HepG2 (cell line): ENCODE data around the gene OAT. TPM values are rescaled to one million over a fixed set of nuclear protein-coding genes. Genes with fewer than 3 reads are reported as not detected.

Experiments used
- DZIP1 ChIP-seq: sonication (generic); formaldehyde crosslinking; IDR thresholded peaks from 2 replicates; pipeline ENCODE4 v1.5.0; 2020; ENCODE audit warnings: mild to moderate bottlenecking, missing genetic modification reagents
- FOSL1 ChIP-seq: sonication (generic); formaldehyde crosslinking; IDR thresholded peaks from 2 replicates; pipeline ENCODE4 v1.9.0; 2021; ENCODE audit warnings: missing genetic modification reagents, borderline replicate concordance
- GABPA ChIP-seq, 2 experiments: IDR thresholded peaks; 2 replicates each; pipeline ENCODE4 v1.6.1; 2011 to 2016; ENCODE audit warnings: low read depth in 2 of 2, low read length in 1 of 2, missing biosample characterization in 1 of 2, missing genetic modification characterization in 1 of 2
- KLF9 ChIP-seq: IDR thresholded peaks from 2 replicates; pipeline ENCODE4 v1.6.1; 2016; ENCODE audit warnings: low read depth
- MIER2 ChIP-seq: IDR thresholded peaks from 2 replicates; pipeline ENCODE4 v1.6.1; 2016; ENCODE audit warnings: missing biosample characterization, missing genetic modification reagents
- SP2 ChIP-seq: sonication (generic); formaldehyde crosslinking; IDR thresholded peaks from 2 replicates; pipeline ENCODE4 v1.5.1; 2020; ENCODE audit warnings: mild to moderate bottlenecking, missing genetic modification reagents
- ZNF18 ChIP-seq: sonication (generic); formaldehyde crosslinking; IDR thresholded peaks from 2 replicates; pipeline ENCODE4 v1.8.0; 2022; ENCODE audit warnings: mild to moderate bottlenecking, missing genetic modification reagents; ENCODE audit not compliant: insufficient replicate concordance
- ZNF276 ChIP-seq: sonication (generic); formaldehyde crosslinking; IDR thresholded peaks from 2 replicates; pipeline ENCODE4 v1.4.0; 2020; ENCODE audit warnings: mild to moderate bottlenecking, low read depth, missing genetic modification reagents
- ZNF296 ChIP-seq: sonication (generic); formaldehyde crosslinking; conservative IDR thresholded peaks from 2 replicates; pipeline ENCODE4 v1.5.0; 2020; ENCODE audit warnings: mild to moderate bottlenecking, missing genetic modification reagents
- ZNF776 ChIP-seq: sonication (generic); formaldehyde crosslinking; IDR thresholded peaks from 2 replicates; pipeline ENCODE4 v1.4.0; 2020; ENCODE audit warnings: mild to moderate bottlenecking, missing genetic modification reagents
- polyA plus RNA-seq, 8 experiments: library from polyadenylated mRNA; depleted of rRNA in 3 of 8; stranded (reverse) in 7 of 8; unstranded in 1 of 8; fragments of >200 nt; fragmentation: Illumina TruSeq in 4 of 8; extraction: Trizol in 4 of 8; gene quantifications; 2 replicates each; pipeline versions ENCODE4 v1.2.1 to v1.2.3, GENCODE V29; 2011 to 2016; ENCODE audit warnings: low read depth in 4 of 8, missing spikeins in 1 of 8, mixed read lengths in 1 of 8; ENCODE audit not compliant: insufficient read depth in 1 of 8
- total RNA-seq, 5 experiments: library from RNA; depleted of rRNA; stranded (reverse); fragments of >200 nt; fragmentation: Illumina TruSeq; extraction: Trizol; gene quantifications; 2 replicates each; pipeline ENCODE4 v1.2.3, GENCODE V29; 2016; ENCODE audit warnings: low read depth in 1 of 5
- TF ChIP-seq, protein P1 (sequence below): IDR thresholded peaks from 2 replicates; pipeline ENCODE4 v1.6.1; 2016; ENCODE audit warnings: mild to moderate bottlenecking, missing biosample characterization, missing genetic modification reagents
- TF ChIP-seq, protein P2 (sequence below): sonication (generic); formaldehyde crosslinking; IDR thresholded peaks from 2 replicates; pipeline ENCODE4 v1.4.0; 2020; ENCODE audit warnings: missing genetic modification reagents, borderline replicate concordance
- TF ChIP-seq, protein P3 (sequence below), 2 experiments: sonication (generic) in 1 of 2; formaldehyde crosslinking in 1 of 2; IDR thresholded peaks; 2 replicates each; pipeline versions ENCODE4 v1.4.0 to v1.6.1; 2018 to 2020; ENCODE audit warnings: missing genetic modification reagents in 2 of 2, borderline replicate concordance in 1 of 2, low read depth in 1 of 2, mild to moderate bottlenecking in 1 of 2, missing biosample characterization in 1 of 2

Gene OAT
- total and polyA plus RNA-seq, 2 of the 13 experiments (the other 11 are each of a cell fraction or from before 2014, with no cell fraction given) = 87.8 to 96.7 TPM

GRCh38 chr10:124418726-124419501 lies at the start of gene OAT (continued):
- TF ChIP-seq GABPA (IDR thresholded peaks at IDR 0.05; ENCODE audit: low read depth, low read length) = no peak
- TF ChIP-seq GABPA (CRISPR knock-in tag; IDR thresholded peaks at IDR 0.05; ENCODE audit: low read depth) = no peak
- no peak for TF ChIP-seq FOSL1 (CRISPR knock-in tag)
- no peak; the same call in 1 of the 2 replicates for TF ChIP-seq DZIP1 (CRISPR knock-in tag)
- no peak for TF ChIP-seq ZNF276 (CRISPR knock-in tag)
- TF ChIP-seq, protein P1, sequence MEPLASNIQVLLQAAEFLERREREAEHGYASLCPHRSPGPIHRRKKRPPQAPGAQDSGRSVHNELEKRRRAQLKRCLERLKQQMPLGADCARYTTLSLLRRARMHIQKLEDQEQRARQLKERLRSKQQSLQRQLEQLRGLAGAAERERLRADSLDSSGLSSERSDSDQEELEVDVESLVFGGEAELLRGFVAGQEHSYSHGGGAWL (CRISPR knock-in tag) = 0 out of 2 replicates have a peak, but pooled peaks have one; percentile 38
- TF ChIP-seq SP2 = peak; percentile 81
- 0 out of 2 replicates have a peak, but pooled peaks have one; percentile 18 for TF ChIP-seq MIER2
- peak; percentile 63 for TF ChIP-seq ZNF18 (CRISPR knock-in tag)
- no peak for TF ChIP-seq ZNF296 (CRISPR knock-in tag)
- 0 out of 2 replicates have a peak, but pooled peaks have one; percentile 60 for TF ChIP-seq ZNF776 (CRISPR knock-in tag)
- TF ChIP-seq, protein P2, sequence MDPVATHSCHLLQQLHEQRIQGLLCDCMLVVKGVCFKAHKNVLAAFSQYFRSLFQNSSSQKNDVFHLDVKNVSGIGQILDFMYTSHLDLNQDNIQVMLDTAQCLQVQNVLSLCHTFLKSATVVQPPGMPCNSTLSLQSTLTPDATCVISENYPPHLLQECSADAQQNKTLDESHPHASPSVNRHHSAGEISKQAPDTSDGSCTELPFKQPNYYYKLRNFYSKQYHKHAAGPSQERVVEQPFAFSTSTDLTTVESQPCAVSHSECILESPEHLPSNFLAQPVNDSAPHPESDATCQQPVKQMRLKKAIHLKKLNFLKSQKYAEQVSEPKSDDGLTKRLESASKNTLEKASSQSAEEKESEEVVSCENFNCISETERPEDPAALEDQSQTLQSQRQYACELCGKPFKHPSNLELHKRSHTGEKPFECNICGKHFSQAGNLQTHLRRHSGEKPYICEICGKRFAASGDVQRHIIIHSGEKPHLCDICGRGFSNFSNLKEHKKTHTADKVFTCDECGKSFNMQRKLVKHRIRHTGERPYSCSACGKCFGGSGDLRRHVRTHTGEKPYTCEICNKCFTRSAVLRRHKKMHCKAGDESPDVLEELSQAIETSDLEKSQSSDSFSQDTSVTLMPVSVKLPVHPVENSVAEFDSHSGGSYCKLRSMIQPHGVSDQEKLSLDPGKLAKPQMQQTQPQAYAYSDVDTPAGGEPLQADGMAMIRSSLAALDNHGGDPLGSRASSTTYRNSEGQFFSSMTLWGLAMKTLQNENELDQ (CRISPR knock-in tag) = 0 out of 2 replicates have a peak, but pooled peaks have one; percentile 10
- no peak for TF ChIP-seq KLF9 (CRISPR knock-in tag)
- TF ChIP-seq, protein P3, sequence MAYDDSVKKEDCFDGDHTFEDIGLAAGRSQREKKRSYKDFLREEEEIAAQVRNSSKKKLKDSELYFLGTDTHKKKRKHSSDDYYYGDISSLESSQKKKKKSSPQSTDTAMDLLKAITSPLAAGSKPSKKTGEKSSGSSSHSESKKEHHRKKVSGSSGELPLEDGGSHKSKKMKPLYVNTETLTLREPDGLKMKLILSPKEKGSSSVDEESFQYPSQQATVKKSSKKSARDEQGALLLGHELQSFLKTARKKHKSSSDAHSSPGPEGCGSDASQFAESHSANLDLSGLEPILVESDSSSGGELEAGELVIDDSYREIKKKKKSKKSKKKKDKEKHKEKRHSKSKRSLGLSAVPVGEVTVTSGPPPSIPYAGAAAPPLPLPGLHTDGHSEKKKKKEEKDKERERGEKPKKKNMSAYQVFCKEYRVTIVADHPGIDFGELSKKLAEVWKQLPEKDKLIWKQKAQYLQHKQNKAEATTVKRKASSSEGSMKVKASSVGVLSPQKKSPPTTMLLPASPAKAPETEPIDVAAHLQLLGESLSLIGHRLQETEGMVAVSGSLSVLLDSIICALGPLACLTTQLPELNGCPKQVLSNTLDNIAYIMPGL (CRISPR knock-in tag; IDR thresholded peaks at IDR 0.05; ENCODE audit: borderline replicate concordance in 1 of 2, low read depth in 1 of 2) = peak in 1 of 2 experiments; percentile 61; a peak in 1 of 4 replicates
